ENCODE data around the gene PRDM11.
A peak's percentile ranks its signal among the peaks of the same experiment; 100 is the strongest.

The PRDM11 gene

GRCh38 chr11:45157247-45158209, 11.1 kb downstream of the PRDM11 start:
- DNase-seq (ENCODE audit: low spot score), result no peak

GRCh38 chr11:45158210-45158731, 11.8 kb downstream of the PRDM11 start:
- DNase-seq (ENCODE audit: low spot score), result peak; percentile 44

- DNase-seq (ENCODE audit: low spot score), result no peak
These were observed 12.6 kb downstream of the PRDM11 start for GRCh38 chr11:45158891-45159605.

- no peak for DNase-seq (ENCODE audit: low spot score)
These were observed 13.4 kb downstream of the PRDM11 start for GRCh38 chr11:45159781-45160365.

- DNase-seq (ENCODE audit: low spot score), result no peak
These were observed 15.0 kb downstream of the PRDM11 start for GRCh38 chr11:45161252-45162063.

- no peak for DNase-seq (ENCODE audit: low spot score)
These were observed 15.6 kb downstream of the PRDM11 start for GRCh38 chr11:45162064-45162375.

GRCh38 chr11:45162916-45163879, 16.8 kb downstream of the PRDM11 start:
- no peak for DNase-seq (ENCODE audit: low spot score)

GRCh38 chr11:45163956-45164575, 17.6 kb downstream of the PRDM11 start:
- no peak for DNase-seq (ENCODE audit: low spot score)

- DNase-seq (ENCODE audit: low spot score), result no peak
These were observed 18.9 kb downstream of the PRDM11 start for GRCh38 chr11:45165386-45165785.

GRCh38 chr11:45165806-45166603, 19.6 kb downstream of the PRDM11 start:
- no peak for DNase-seq (ENCODE audit: low spot score)

GRCh38 chr11:45166604-45166897, 20.1 kb downstream of the PRDM11 start:
- DNase-seq (ENCODE audit: low spot score), result no peak

- DNase-seq (ENCODE audit: low spot score), result no peak
These were observed 20.8 kb downstream of the PRDM11 start for GRCh38 chr11:45167283-45167682.

GRCh38 chr11:45168366-45169130, 22.1 kb downstream of the PRDM11 start:
- no peak for DNase-seq (ENCODE audit: low spot score)

GRCh38 chr11:45169310-45170072, 23.1 kb downstream of the PRDM11 start:
- no peak for DNase-seq (ENCODE audit: low spot score)

- DNase-seq (ENCODE audit: low spot score), result no peak
These were observed 24.0 kb downstream of the PRDM11 start for GRCh38 chr11:45170484-45170883.

- no peak for DNase-seq (ENCODE audit: low spot score)
These were observed 25.1 kb downstream of the PRDM11 start for GRCh38 chr11:45171550-45171949.

GRCh38 chr11:45173064-45173463, 26.6 kb downstream of the PRDM11 start:
- DNase-seq (ENCODE audit: low spot score), result no peak

All from SK-N-DZ (cell line).